Measurements from ENCODE around the gene CD164.
A peak's percentile ranks its signal among the peaks of the same experiment; 100 is the strongest.

Gene CD164

DNA sequence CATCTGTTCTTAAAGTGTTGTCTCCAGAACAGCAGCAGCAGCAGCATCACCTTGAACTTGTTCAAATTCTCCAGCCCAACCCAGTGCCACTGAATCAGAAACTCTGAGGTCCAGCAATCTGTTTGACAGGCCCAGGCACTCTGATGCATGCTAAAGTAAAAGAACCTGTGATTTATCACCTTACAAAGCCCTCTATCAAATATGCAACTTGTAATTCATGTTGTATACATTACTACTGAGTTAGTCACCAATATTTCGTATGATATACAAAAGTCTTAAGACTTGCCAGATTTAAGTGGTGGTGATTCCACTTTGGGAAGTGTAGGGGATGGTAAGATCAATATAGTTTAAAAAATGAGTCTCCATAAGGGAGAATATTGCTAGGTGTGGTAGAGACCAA, 6.0 kb upstream of the CD164 start:
- H3K4me3 ChIP-seq (ENCODE audit: severe bottlenecking): no peak overlapping the region
- H3K27ac ChIP-seq (ENCODE audit: poor library complexity, severe bottlenecking): no peak overlapping the region
- TF ChIP-seq, protein P1, sequence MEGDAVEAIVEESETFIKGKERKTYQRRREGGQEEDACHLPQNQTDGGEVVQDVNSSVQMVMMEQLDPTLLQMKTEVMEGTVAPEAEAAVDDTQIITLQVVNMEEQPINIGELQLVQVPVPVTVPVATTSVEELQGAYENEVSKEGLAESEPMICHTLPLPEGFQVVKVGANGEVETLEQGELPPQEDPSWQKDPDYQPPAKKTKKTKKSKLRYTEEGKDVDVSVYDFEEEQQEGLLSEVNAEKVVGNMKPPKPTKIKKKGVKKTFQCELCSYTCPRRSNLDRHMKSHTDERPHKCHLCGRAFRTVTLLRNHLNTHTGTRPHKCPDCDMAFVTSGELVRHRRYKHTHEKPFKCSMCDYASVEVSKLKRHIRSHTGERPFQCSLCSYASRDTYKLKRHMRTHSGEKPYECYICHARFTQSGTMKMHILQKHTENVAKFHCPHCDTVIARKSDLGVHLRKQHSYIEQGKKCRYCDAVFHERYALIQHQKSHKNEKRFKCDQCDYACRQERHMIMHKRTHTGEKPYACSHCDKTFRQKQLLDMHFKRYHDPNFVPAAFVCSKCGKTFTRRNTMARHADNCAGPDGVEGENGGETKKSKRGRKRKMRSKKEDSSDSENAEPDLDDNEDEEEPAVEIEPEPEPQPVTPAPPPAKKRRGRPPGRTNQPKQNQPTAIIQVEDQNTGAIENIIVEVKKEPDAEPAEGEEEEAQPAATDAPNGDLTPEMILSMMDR (IDR thresholded peaks at IDR 0.05; ENCODE audit: poor library complexity, severe bottlenecking): no peak
- H3K9me3 ChIP-seq (ENCODE audit: severe bottlenecking): no peaks in the 10 kb centered on the region
- H3K27me3 ChIP-seq (ENCODE audit: insufficient read depth, poor library complexity, severe bottlenecking): no peaks in the 10 kb centered on the region
- DNase-seq (ENCODE audit: low spot score) (no peak), ATAC-seq (ENCODE audit: low read depth) (0 out of 3 replicates have a peak, but pooled peaks have one; percentile 29)
- H3K4me1 ChIP-seq (ENCODE audit: insufficient read depth, poor library complexity, severe bottlenecking): peaks cover 16% of the 10 kb centered on the region
- H3K36me3 ChIP-seq (ENCODE audit: low read depth): no peaks in the 10 kb centered on the region

DNA sequence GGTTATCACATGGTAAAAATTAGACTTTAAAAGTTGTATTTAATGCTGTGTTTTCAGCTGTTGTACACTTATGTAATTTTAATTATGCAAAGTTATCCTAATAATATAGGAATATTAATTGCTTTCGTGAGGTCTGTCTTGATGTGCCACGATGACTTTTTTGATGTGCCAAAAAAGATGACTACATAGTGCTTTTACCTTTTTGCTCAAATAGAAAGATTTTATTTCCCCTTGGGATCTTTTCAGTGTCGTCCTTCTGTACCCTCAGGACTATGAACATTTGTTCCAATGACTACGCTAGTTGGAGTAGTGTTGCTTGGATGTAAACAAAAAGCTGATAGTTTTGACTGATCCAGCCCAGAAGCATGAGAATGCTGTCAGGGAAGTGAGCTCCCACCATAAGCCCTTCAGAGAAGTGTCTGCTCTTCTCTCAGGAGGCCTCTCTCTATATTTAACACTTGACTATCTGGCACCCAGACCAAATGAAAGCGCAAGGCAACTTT, 1.2 kb upstream of the CD164 start:
- ATAC-seq (ENCODE audit: low read depth): no peak
- peak overlapping the region; percentile 92 for H3K27ac ChIP-seq (ENCODE audit: poor library complexity, severe bottlenecking)
- H3K4me3 ChIP-seq (ENCODE audit: severe bottlenecking): peak overlapping the region; percentile 78
- DNase-seq (ENCODE audit: low spot score): no peak
- peaks cover 26% of the 10 kb centered on the region for H3K4me1 ChIP-seq (ENCODE audit: insufficient read depth, poor library complexity, severe bottlenecking)
- peaks cover 12% of the 10 kb centered on the region for H3K36me3 ChIP-seq (ENCODE audit: low read depth)
- H3K9me3 ChIP-seq (ENCODE audit: severe bottlenecking): no peaks in the 10 kb centered on the region
- H3K27me3 ChIP-seq (ENCODE audit: insufficient read depth, poor library complexity, severe bottlenecking): no peaks in the 10 kb centered on the region
- TF ChIP-seq, protein P1 (IDR thresholded peaks at IDR 0.05; ENCODE audit: poor library complexity, severe bottlenecking): peak; percentile 51

DNA sequence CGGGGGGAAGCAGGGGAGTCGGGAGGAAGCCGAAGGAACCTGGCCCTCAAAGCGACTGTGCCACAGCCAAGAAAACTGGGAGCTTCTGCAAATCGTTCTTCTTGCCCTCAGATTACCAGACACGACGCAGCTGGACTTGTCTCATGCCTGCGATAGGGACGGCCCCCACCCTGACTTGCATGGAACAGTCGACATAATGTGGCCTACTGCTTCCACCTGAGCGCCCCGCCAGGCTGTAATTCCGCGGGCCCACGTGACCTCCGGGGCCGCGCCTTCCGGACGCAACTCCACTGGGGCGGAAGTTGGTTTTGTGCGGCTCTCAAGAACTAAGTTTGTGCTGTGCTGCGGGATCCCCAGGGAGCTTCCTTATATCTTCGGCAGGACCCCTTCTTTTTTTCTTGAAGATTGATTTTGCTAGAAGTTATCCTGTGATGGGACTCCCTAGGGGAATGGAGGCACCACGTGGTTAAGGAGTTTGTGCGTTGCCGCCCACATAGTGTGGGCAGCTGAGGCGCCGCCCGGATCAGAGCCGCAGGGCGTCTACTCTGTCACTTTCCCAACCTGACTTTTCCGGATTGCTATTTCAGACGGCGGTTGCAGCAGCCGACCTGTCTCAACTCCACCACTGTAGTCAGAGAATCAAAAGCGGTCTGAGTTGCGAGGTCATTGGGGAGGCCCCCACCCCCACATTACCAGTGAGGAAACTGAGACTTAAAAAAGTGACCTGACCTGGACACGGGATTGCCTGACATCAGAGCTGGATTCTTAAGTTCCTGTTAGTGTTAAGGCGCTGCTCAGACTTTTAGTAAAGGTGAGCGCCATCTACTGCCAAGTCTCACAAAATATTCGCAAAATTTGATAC, 540 bp upstream of the CD164 start:
- Histone ChIP-seq H3K27me3 (ENCODE audit: insufficient read depth, poor library complexity, severe bottlenecking) (no peaks in the 10 kb centered on the region), H3K4me1 (ENCODE audit: insufficient read depth, poor library complexity, severe bottlenecking) (peaks cover 26% of the 10 kb centered on the region), H3K9me3 (ENCODE audit: severe bottlenecking) (no peaks in the 10 kb centered on the region), H3K36me3 (ENCODE audit: low read depth) (peaks cover 19% of the 10 kb centered on the region), H3K27ac (ENCODE audit: poor library complexity, severe bottlenecking) (peak overlapping the region; percentile 92), H3K4me3 (ENCODE audit: severe bottlenecking) (peak overlapping the region; percentile 78)
- TF ChIP-seq, protein P1 (IDR thresholded peaks at IDR 0.05; ENCODE audit: poor library complexity, severe bottlenecking): peak; percentile 85
- DNase-seq (ENCODE audit: low spot score) (peak; percentile 94), ATAC-seq (ENCODE audit: low read depth) (peak; percentile 80)

DNA sequence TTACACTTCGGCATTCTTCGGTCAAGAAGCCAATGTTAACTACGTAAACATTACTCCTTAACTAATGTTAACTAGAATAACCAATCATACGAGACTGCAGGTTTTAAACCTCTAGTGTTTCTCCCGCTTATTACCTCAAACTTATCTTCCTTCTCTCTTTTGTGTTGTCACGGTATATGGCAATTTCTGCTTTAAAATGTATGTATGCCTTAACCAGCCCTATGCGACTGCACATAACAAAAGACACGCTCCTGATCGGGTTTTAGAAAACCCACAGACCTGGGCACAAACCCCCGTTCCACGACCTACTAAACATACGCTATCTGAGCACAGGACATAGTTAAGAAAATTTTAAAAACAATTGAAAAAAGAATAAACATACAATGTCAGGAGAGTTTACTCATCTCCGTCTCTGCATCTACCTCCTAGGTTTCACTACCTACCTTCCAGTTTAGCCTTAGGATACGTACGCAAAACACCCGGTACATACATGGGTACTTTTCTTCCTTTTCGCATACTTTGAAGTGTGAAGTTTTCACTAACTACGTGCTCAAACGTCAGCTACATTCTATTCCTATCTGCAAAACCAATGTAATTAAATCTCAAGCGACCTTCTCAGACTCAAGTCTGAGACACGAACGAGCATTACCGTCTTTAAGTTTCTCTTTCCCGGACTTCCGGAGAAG, 1.1 kb downstream of the CD164 start:
- ATAC-seq (ENCODE audit: low read depth): no peak; the same call in 2 of the 3 replicates
- no peaks in the 10 kb centered on the region for H3K9me3 ChIP-seq (ENCODE audit: severe bottlenecking)
- H3K27ac ChIP-seq (ENCODE audit: poor library complexity, severe bottlenecking): peak overlapping the region; percentile 92
- DNase-seq (ENCODE audit: low spot score): no peak
- H3K27me3 ChIP-seq (ENCODE audit: insufficient read depth, poor library complexity, severe bottlenecking): no peaks in the 10 kb centered on the region
- TF ChIP-seq, protein P1 (IDR thresholded peaks at IDR 0.05; ENCODE audit: poor library complexity, severe bottlenecking): no peak
- H3K36me3 ChIP-seq (ENCODE audit: low read depth): peaks cover 35% of the 10 kb centered on the region
- peaks cover 26% of the 10 kb centered on the region for H3K4me1 ChIP-seq (ENCODE audit: insufficient read depth, poor library complexity, severe bottlenecking)
- peak overlapping the region; percentile 78 for H3K4me3 ChIP-seq (ENCODE audit: severe bottlenecking)

All from RWPE2 (cell line).